T-helper 17 cell (primary cell): ENCODE results near the gene IQSEC3. TPM values are rescaled to one million over a fixed set of nuclear protein-coding genes. Genes with fewer than 3 reads are reported as not detected.
"Not testable (repeated sequence)": the region's sequence is repeated elsewhere in the genome, so short reads cannot be mapped to it uniquely, and the experiment has no call there.

Source experiments
- ATAC-seq: fragments of 150-1000 bp; cut with Tn5 transposase; 2 replicates; pipeline ENCODE4 v1.10.0; 2021; ENCODE audit warnings: mild to moderate bottlenecking, moderate library complexity
- DNase-seq, 3 donors: peaks; one replicate each; pipeline versions ENCODE4 v3.0.0 to v3.0.0-alpha.2; 2020 to 2021
- H3K9me3 ChIP-seq: one replicate; pipeline ENCODE4 v1.7.0; 2013; ENCODE audit warnings: low read length, mild to moderate bottlenecking; ENCODE audit not compliant: control insufficient read depth, poor library complexity, severe bottlenecking
- H3K27ac Mint-ChIP-seq: one replicate; pipeline ENCODE4 v1.8.0; 2022; ENCODE audit warnings: mild to moderate bottlenecking, moderate library complexity, mixed read lengths
- H3K27me3 Mint-ChIP-seq: one replicate; pipeline ENCODE4 v1.8.0; 2022; ENCODE audit warnings: mixed read lengths
- H3K36me3 Mint-ChIP-seq: one replicate; pipeline ENCODE4 v1.8.0; 2022; ENCODE audit warnings: low read depth, mixed read lengths
- H3K4me1 Mint-ChIP-seq: one replicate; pipeline ENCODE4 v1.8.0; 2022; ENCODE audit warnings: mild to moderate bottlenecking, mixed read lengths
- H3K4me3 Mint-ChIP-seq: one replicate; pipeline ENCODE4 v1.8.0; 2022; ENCODE audit warnings: mild to moderate bottlenecking, moderate library complexity, mixed read lengths
- total RNA-seq, 4 donors: library from RNA in 2 of 4; stranded (reverse) in 2 of 4; gene quantifications; one replicate each; pipeline ENCODE4 v1.2.3 and lab custom pipeline; 2022 to 2026

Gene IQSEC3
- total RNA-seq, 2 donors from 2014 or later: 0.29 to 0.60 TPM

GRCh38 chr12:131732-132495, 65.3 kb downstream of the IQSEC3 start:
- Mint-ChIP-seq H3K4me3 (no peak overlapping the region), H3K36me3 (peaks cover 2% of the 10 kb centered on the region), H3K4me1 (no peaks in the 10 kb centered on the region), H3K27me3 (peaks cover 82% of the 10 kb centered on the region), H3K27ac (no peak overlapping the region)
- no peaks in the 10 kb centered on the region for H3K9me3 ChIP-seq
- ATAC-seq (no peak), DNase-seq (no peak)

- Mint-ChIP-seq H3K27ac (peak overlapping the region; percentile 62), H3K27me3 (peaks cover 73% of the 10 kb centered on the region)
- H3K9me3 ChIP-seq, H3K4me3 Mint-ChIP-seq, H3K36me3 Mint-ChIP-seq, H3K4me1 Mint-ChIP-seq, ATAC-seq, DNase-seq: not testable (repeated sequence)
Measured at GRCh38 chr12:133616-134232, 67.2 kb downstream of the IQSEC3 start.

- Mint-ChIP-seq H3K27ac (no peak overlapping the region), H3K4me3 (no peak overlapping the region), H3K36me3 (peaks cover 2% of the 10 kb centered on the region), H3K4me1 (no peaks in the 10 kb centered on the region), H3K27me3 (peaks cover 69% of the 10 kb centered on the region)
- no peak for ATAC-seq
- DNase-seq: no peak
- H3K9me3 ChIP-seq: no peaks in the 10 kb centered on the region
Measured at GRCh38 chr12:135138-135537, 68.6 kb downstream of the IQSEC3 start.

GRCh38 chr12:138171-138897, 71.8 kb downstream of the IQSEC3 start:
- H3K4me3 Mint-ChIP-seq: no peak overlapping the region
- peaks cover 62% of the 10 kb centered on the region for H3K27me3 Mint-ChIP-seq
- no peaks in the 10 kb centered on the region for H3K9me3 ChIP-seq
- no peaks in the 10 kb centered on the region for H3K4me1 Mint-ChIP-seq
- no peak overlapping the region for H3K27ac Mint-ChIP-seq
- DNase-seq (no peak), ATAC-seq (no peak)
- H3K36me3 Mint-ChIP-seq: no peaks in the 10 kb centered on the region

GRCh38 chr12:138898-139534, 72.4 kb downstream of the IQSEC3 start:
- ATAC-seq: no peak
- Mint-ChIP-seq H3K27me3 (peaks cover 60% of the 10 kb centered on the region), H3K4me1 (no peaks in the 10 kb centered on the region), H3K36me3 (no peaks in the 10 kb centered on the region), H3K4me3 (peak overlapping the region; percentile 56), H3K27ac (no peak overlapping the region)
- H3K9me3 ChIP-seq: no peaks in the 10 kb centered on the region
- no peak for DNase-seq

GRCh38 chr12:139585-139984, 73.0 kb downstream of the IQSEC3 start:
- no peaks in the 10 kb centered on the region for H3K9me3 ChIP-seq
- no peak for DNase-seq
- Mint-ChIP-seq H3K27ac (no peak overlapping the region), H3K4me3 (no peak overlapping the region), H3K4me1 (peaks cover 2% of the 10 kb centered on the region), H3K27me3 (peaks cover 54% of the 10 kb centered on the region), H3K36me3 (no peaks in the 10 kb centered on the region)
- no peak for ATAC-seq

GRCh38 chr12:140162-140561, 73.6 kb downstream of the IQSEC3 start:
- Mint-ChIP-seq H3K27ac (no peak overlapping the region), H3K36me3 (no peaks in the 10 kb centered on the region), H3K4me1 (peaks cover 2% of the 10 kb centered on the region), H3K4me3 (no peak overlapping the region), H3K27me3 (peaks cover 53% of the 10 kb centered on the region)
- no peaks in the 10 kb centered on the region for H3K9me3 ChIP-seq
- ATAC-seq (no peak), DNase-seq (no peak)

- H3K27ac Mint-ChIP-seq: no peak overlapping the region
- H3K4me3 Mint-ChIP-seq: no peak overlapping the region
- H3K9me3 ChIP-seq: no peaks in the 10 kb centered on the region
- no peak for ATAC-seq
- H3K36me3 Mint-ChIP-seq: no peaks in the 10 kb centered on the region
- DNase-seq: no peak
- peaks cover 5% of the 10 kb centered on the region for H3K4me1 Mint-ChIP-seq
- H3K27me3 Mint-ChIP-seq: peaks cover 28% of the 10 kb centered on the region
Measured at GRCh38 chr12:143964-144649, 77.5 kb downstream of the IQSEC3 start.

- peak overlapping the region; percentile 6 for H3K27ac Mint-ChIP-seq
- ATAC-seq (no peak), DNase-seq (no peak)
- H3K36me3 Mint-ChIP-seq: peaks cover 2% of the 10 kb centered on the region
- H3K4me1 Mint-ChIP-seq: peaks cover 5% of the 10 kb centered on the region
- peaks cover 32% of the 10 kb centered on the region for H3K27me3 Mint-ChIP-seq
- no peaks in the 10 kb centered on the region for H3K9me3 ChIP-seq
- H3K4me3 Mint-ChIP-seq: peak overlapping the region; percentile 7
Measured at GRCh38 chr12:144650-145284, 78.2 kb downstream of the IQSEC3 start.

GRCh38 chr12:145369-145960, 78.9 kb downstream of the IQSEC3 start:
- Mint-ChIP-seq H3K36me3 (peaks cover 2% of the 10 kb centered on the region), H3K27me3 (peaks cover 32% of the 10 kb centered on the region), H3K27ac (peak overlapping the region; percentile 6), H3K4me3 (no peak overlapping the region), H3K4me1 (peaks cover 5% of the 10 kb centered on the region)
- DNase-seq (no peak), ATAC-seq (no peak)
- H3K9me3 ChIP-seq: no peaks in the 10 kb centered on the region

GRCh38 chr12:147242-147641, 80.7 kb downstream of the IQSEC3 start:
- ATAC-seq: no peak
- Mint-ChIP-seq H3K27me3 (peaks cover 32% of the 10 kb centered on the region), H3K4me1 (peaks cover 7% of the 10 kb centered on the region)

More at GRCh38 chr12:147242-147641, 80.7 kb downstream of the IQSEC3 start:
- DNase-seq: no peak
- Mint-ChIP-seq H3K4me3 (no peak overlapping the region), H3K27ac (no peak overlapping the region), H3K36me3 (peaks cover 2% of the 10 kb centered on the region)
- H3K9me3 ChIP-seq: no peaks in the 10 kb centered on the region
